Small intestine (tissue), 7 donors: ENCODE data around the gene TSEN15. TPM values are rescaled to one million over a fixed set of nuclear protein-coding genes. Genes with fewer than 3 reads are reported as not detected.
A peak's percentile ranks its signal among the peaks of the same experiment; 100 is the strongest.
"Not testable (repeated sequence)": the region's sequence is repeated elsewhere in the genome, so short reads cannot be mapped to it uniquely, and the experiment has no call there.

ENCODE experiments used
- DNase-seq, 2 donors: peaks; one replicate each; pipeline versions ENCODE4 v3.0.0 to v3.0.0-alpha.2; 2013
- FAIRE-seq: peaks from 2 replicates; lab custom pipeline; 2012; peaks lifted over from hg19 to GRCh38; lab: Jason Lieb, UNC
- H3K27ac ChIP-seq, 3 donors: one replicate each; pipeline ENCODE4 v1.5.1; 2013; ENCODE audit warnings: low read length in 2 of 3, mild to moderate bottlenecking in 2 of 3, control low read depth in 1 of 3, inconsistent platforms in 1 of 3, low read depth in 1 of 3, moderate library complexity in 1 of 3
- H3K27me3 ChIP-seq, 3 donors: one replicate each; pipeline ENCODE4 v1.6.1; 2013; ENCODE audit warnings: low read length in 3 of 3, inconsistent platforms in 1 of 3; ENCODE audit not compliant: control insufficient read depth in 3 of 3, insufficient read depth in 3 of 3
- H3K36me3 ChIP-seq, 3 donors: one replicate each; pipeline ENCODE4 v1.6.1; 2013; ENCODE audit warnings: low read length in 3 of 3, inconsistent platforms in 1 of 3, low read depth in 1 of 3, mild to moderate bottlenecking in 1 of 3, moderate library complexity in 1 of 3; ENCODE audit not compliant: control insufficient read depth in 3 of 3, insufficient read depth in 2 of 3
- H3K4me1 ChIP-seq, 3 donors: one replicate each; pipeline ENCODE4 v1.6.1; 2013; ENCODE audit warnings: low read length in 2 of 3, inconsistent platforms in 1 of 3, low read depth in 1 of 3, mild to moderate bottlenecking in 1 of 3, moderate library complexity in 1 of 3; ENCODE audit not compliant: control insufficient read depth in 3 of 3, insufficient read depth in 2 of 3
- H3K4me3 ChIP-seq, 3 donors: one replicate each; pipeline ENCODE4 v1.5.1; 2013; ENCODE audit warnings: low read length in 3 of 3, control low read depth in 1 of 3, inconsistent platforms in 1 of 3, low read depth in 1 of 3, mild to moderate bottlenecking in 1 of 3, moderate library complexity in 1 of 3
- H3K9me3 ChIP-seq, 2 donors: one replicate each; pipeline ENCODE4 v1.6.1; 2013; ENCODE audit warnings: low read depth in 1 of 2, low read length in 1 of 2; ENCODE audit not compliant: control insufficient read depth in 2 of 2, insufficient read depth in 1 of 2
- WGBS, 3 donors: extraction: QIAGEN DNeasy Blood & Tissue Kit; methylation state at CpG; one replicate each; pipeline ENCODE4 v1.1.7; 2013; 5-methylcytosine and 5-hydroxymethylcytosine counted together
- polyA plus RNA-seq, 4 donors: library from polyadenylated mRNA; stranded (reverse) in 3 of 4; unstranded in 1 of 4; fragments of 200-250 nt in 3 of 4; fragments of 120-200 nt in 1 of 4; gene quantifications; one replicate each; pipeline versions ENCODE4 v1.2.1 to v1.2.3, GENCODE V29; 2013
- donor health status: healthy with polysubstance abuse.
- donor health status: control.
- donor health status: control.
- donor health status: Bipolar disorder and iron deficiency.
- donor health status: healthy.

Gene TSEN15
- polyA plus RNA-seq, 4 donors: 7.6 to 25.3 (median 15.4) TPM

- 82 to 90% (median 87%) methylated on average over 2 of the region's 2 CpGs for WGBS, 3 donors
- not testable (repeated sequence) for H3K9me3 ChIP-seq, H3K36me3 ChIP-seq, H3K4me1 ChIP-seq, FAIRE-seq, H3K4me3 ChIP-seq, DNase-seq, H3K27ac ChIP-seq
- H3K27me3 ChIP-seq: peaks cover 0 to 25% (median 3%) of the 10 kb centered on the region in 3 donors
These were observed 8.2 kb upstream of the TSEN15 start for GRCh38 chr1:184043315-184043714.

GRCh38 chr1:184044603-184045376, 6.7 kb upstream of the TSEN15 start:
- WGBS, 3 donors: 74 to 77% (median 75%) methylated on average over 3 of the region's 3 CpGs
- Histone ChIP-seq H3K27me3 (peaks cover 0 to 11% (median 0%) of the 10 kb centered on the region in 3 donors), H3K36me3 (no peaks in the 10 kb centered on the region), H3K9me3 (no peaks in the 10 kb centered on the region), H3K27ac (no peak overlapping the region), H3K4me3 (no peak overlapping the region), H3K4me1 (no peaks in the 10 kb centered on the region)
- FAIRE-seq: no peak
- DNase-seq: no peak

GRCh38 chr1:184047541-184047940, 4.0 kb upstream of the TSEN15 start:
- DNase-seq, H3K27ac ChIP-seq, H3K4me1 ChIP-seq, FAIRE-seq, H3K27me3 ChIP-seq, H3K36me3 ChIP-seq, H3K9me3 ChIP-seq, H3K4me3 ChIP-seq: not testable (repeated sequence)
- WGBS, 3 donors: 65 to 75% (median 72%) methylated on average over 5 of the region's 5 CpGs

- WGBS, 3 donors: 55 to 77% (median 66%) methylated on average over 4 of the region's 4 CpGs
- no peak for FAIRE-seq
- Histone ChIP-seq H3K27me3 (no peaks in the 10 kb centered on the region), H3K4me3 (no peak overlapping the region), H3K27ac (no peak overlapping the region), H3K36me3 (no peaks in the 10 kb centered on the region), H3K4me1 (peaks cover 0 to 8% (median 4%) of the 10 kb centered on the region in 3 donors), H3K9me3 (no peaks in the 10 kb centered on the region)
- no peak for DNase-seq
These were observed 2.8 kb upstream of the TSEN15 start for GRCh38 chr1:184048561-184049240.

- peaks cover 0 to 8% (median 5%) of the 10 kb centered on the region in 3 donors for H3K4me1 ChIP-seq
- FAIRE-seq: no peak
- H3K36me3 ChIP-seq: no peaks in the 10 kb centered on the region
- H3K4me3 ChIP-seq: no peak overlapping the region
- no peaks in the 10 kb centered on the region for H3K9me3 ChIP-seq
- no peak overlapping the region for H3K27ac ChIP-seq
- H3K27me3 ChIP-seq: no peaks in the 10 kb centered on the region
- 91 to 97% (median 95%) methylated on average over 2 of the region's 2 CpGs for WGBS, 3 donors
- no peak for DNase-seq
These were observed 2.2 kb upstream of the TSEN15 start for GRCh38 chr1:184049291-184049690.

GRCh38 chr1:184049836-184050468, 1.6 kb upstream of the TSEN15 start:
- Histone ChIP-seq H3K9me3 (no peaks in the 10 kb centered on the region), H3K4me1 (peaks cover 0 to 8% (median 5%) of the 10 kb centered on the region in 3 donors), H3K27ac (no peak overlapping the region), H3K36me3 (no peaks in the 10 kb centered on the region), H3K27me3 (no peaks in the 10 kb centered on the region), H3K4me3 (no peak overlapping the region)
- DNase-seq (no peak), FAIRE-seq (peak; percentile 57)
- 32 to 73% (median 52%) methylated on average over 2 of the region's 2 CpGs for WGBS, 3 donors

- Histone ChIP-seq H3K27me3 (no peaks in the 10 kb centered on the region), H3K9me3 (no peaks in the 10 kb centered on the region), H3K4me3 (peak overlapping the region in 2 of 3 donors; percentile 96 to 98), H3K4me1 (peaks cover 0 to 8% (median 5%) of the 10 kb centered on the region in 3 donors), H3K36me3 (no peaks in the 10 kb centered on the region), H3K27ac (peak overlapping the region in 2 of 3 donors; percentile 84 to 91)
- no peak for FAIRE-seq
- DNase-seq: peak; percentile 28 to 30
These were observed 894 bp upstream of the TSEN15 start for GRCh38 chr1:184050636-184051035.

- 0 to 1% (median 0%) methylated on average over 6 of the region's 6 CpGs for WGBS, 3 donors
- Histone ChIP-seq H3K27ac (peak overlapping the region; percentile 73 to 91 (median 84)), H3K4me3 (peak overlapping the region; percentile 88 to 98 (median 96)), H3K27me3 (no peaks in the 10 kb centered on the region), H3K36me3 (no peaks in the 10 kb centered on the region), H3K9me3 (no peaks in the 10 kb centered on the region), H3K4me1 (peaks cover 0 to 8% (median 5%) of the 10 kb centered on the region in 3 donors)
- FAIRE-seq (no peak), DNase-seq (no peak)
These were observed 419 bp upstream of the TSEN15 start for GRCh38 chr1:184051138-184051484.
